HCT116 (cell line): ENCODE results near the gene ANKIB1. TPM values are rescaled to one million over a fixed set of nuclear protein-coding genes. Genes with fewer than 3 reads are reported as not detected.

Experiments used
- ATAC-seq: fragments of 200-7000 bp; cut with Tn5 transposase; 2 replicates; pipeline ENCODE4 v1.9.1; 2020; ENCODE audit warnings: mild to moderate bottlenecking, moderate library complexity
- BruUV-seq: library from RNA; stranded (reverse); fragments of 400-500 nt; replicated peaks from 2 replicates; lab custom pipeline; 2021; lab: Mats Ljungman, UMichigan
- CTCF ChIA-PET: fragments of 300-600 bp; sonication (Branson Sonifier 250); formaldehyde crosslinking; loops from one replicate; lab custom pipeline; 2021; ENCODE audit warnings: antibody characterized with exemption; lab: Charles Lee
- POLR2A ChIA-PET: fragments of 300-600, 350-600 bp; sonication (Branson Sonifier 250); formaldehyde crosslinking; loops from one replicate; lab custom pipeline; 2021; ENCODE audit warnings: antibody characterized with exemption; lab: Charles Lee
- RAD21 ChIA-PET, 2 experiments: fragments of 300-600 bp; sonication (Branson Sonifier 250); formaldehyde crosslinking; loops; one replicate each; lab custom pipeline; 2023; ENCODE audit warnings: low total read pairs in 2 of 2; ENCODE audit not compliant: uncharacterized antibody in 2 of 2, unreplicated experiment in 2 of 2, low non-redundant PET in 1 of 2; lab: Charles Lee
- DNase-seq: peaks from one replicate; pipeline ENCODE4 v3.0.0-alpha.2; 2010; ENCODE audit warnings: low read depth, low spot score
- H2AFZ ChIP-seq: fragments of 200-600 bp; shearing (Covaris generic), sonication (generic); 2 replicates; pipeline ENCODE4 v1.6.1; 2017; ENCODE audit warnings: low read depth, mixed run types, mixed read lengths, antibody characterized with exemption, low read length; ENCODE audit not compliant: poor library complexity, severe bottlenecking
- H3K27ac ChIP-seq: 2 replicates; pipeline ENCODE4 v1.5.1; 2012; ENCODE audit warnings: low read depth, low read length
- H3K27me3 ChIP-seq: fragments of 200-600 bp; sonication (generic); 2 replicates; pipeline ENCODE4 v1.6.1; 2016; ENCODE audit warnings: mixed run types, low read length, mixed read lengths; ENCODE audit not compliant: insufficient read depth
- H3K36me3 ChIP-seq, 2 experiments: fragments of 200-500 bp in 1 of 2; fragments of 200-600 bp in 1 of 2; sonication (Bioruptor generic) in 1 of 2; sonication (generic) in 1 of 2; 2 replicates each; pipeline versions ENCODE4 v1.5.1 to v1.6.1; 2014 to 2016; ENCODE audit warnings: low read length in 2 of 2, inconsistent platforms in 1 of 2, mixed read lengths in 1 of 2, mixed run types in 1 of 2; ENCODE audit not compliant: insufficient read depth in 2 of 2, control insufficient read depth in 1 of 2
- H3K4me1 ChIP-seq, 2 experiments: fragments of 200-600 bp in 1 of 2; sonication (generic) in 1 of 2; 2 replicates each; pipeline versions ENCODE4 v1.5.1 to v1.6.1; 2012 to 2017; ENCODE audit warnings: low read length in 2 of 2, inconsistent platforms in 1 of 2, mild to moderate bottlenecking in 1 of 2, mixed read lengths in 1 of 2, mixed run types in 1 of 2, moderate library complexity in 1 of 2; ENCODE audit not compliant: insufficient read depth in 2 of 2, control insufficient read depth in 1 of 2
- H3K4me2 ChIP-seq: fragments of 200-600 bp; sonication (generic); 2 replicates; pipeline ENCODE4 v1.6.1; 2017; ENCODE audit warnings: mixed run types, low read length, mixed read lengths
- H3K4me3 ChIP-seq, 2 experiments: fragments of 200-600 bp in 1 of 2; sonication (generic) in 1 of 2; replicated peaks in 1 of 2; 2 replicates each; pipeline ENCODE4 v1.5.1; 2011 to 2016; ENCODE audit warnings: low read length in 2 of 2, control low read depth in 1 of 2, low read depth in 1 of 2, mild to moderate bottlenecking in 1 of 2, mixed read lengths in 1 of 2, mixed run types in 1 of 2
- H3K79me2 ChIP-seq: fragments of 200-600 bp; sonication (generic); 2 replicates; pipeline ENCODE4 v1.6.1; 2017; ENCODE audit warnings: mild to moderate bottlenecking, mixed run types, low read length, moderate library complexity, mixed read lengths; ENCODE audit not compliant: insufficient read depth
- H3K9ac ChIP-seq: fragments of 200-600 bp; sonication (generic); 2 replicates; pipeline ENCODE4 v1.6.1; 2016; ENCODE audit warnings: low read length, mixed read lengths
- H3K9me2 ChIP-seq: fragments of 200-600 bp; sonication (generic), shearing (Covaris generic); 2 replicates; pipeline ENCODE4 v1.6.1; 2017; ENCODE audit warnings: mixed run types, mild to moderate bottlenecking, moderate library complexity; ENCODE audit not compliant: insufficient read depth
- H3K9me3 ChIP-seq, 2 experiments: fragments of 200-500 bp in 1 of 2; fragments of 200-600 bp in 1 of 2; sonication (Bioruptor generic) in 1 of 2; sonication (generic) in 1 of 2; 2 replicates each; pipeline ENCODE4 v1.6.1; 2014 to 2017; ENCODE audit warnings: low read length in 2 of 2, mixed read lengths in 2 of 2, inconsistent platforms in 1 of 2, low read depth in 1 of 2, mild to moderate bottlenecking in 1 of 2, mixed run types in 1 of 2, moderate library complexity in 1 of 2; ENCODE audit not compliant: control insufficient read depth in 1 of 2, insufficient read depth in 1 of 2
- H4K20me1 ChIP-seq: fragments of 200-600 bp; sonication (generic), shearing (Covaris generic); 2 replicates; pipeline ENCODE4 v1.6.1; 2017; ENCODE audit warnings: mixed run types, mild to moderate bottlenecking, moderate library complexity; ENCODE audit not compliant: insufficient read depth
- CBX3 ChIP-seq: IDR thresholded peaks from 2 replicates; pipeline ENCODE4 v1.6.1; 2012; ENCODE audit warnings: low read depth
- CTCF ChIP-seq, 3 experiments: fragments of 200-600 bp in 1 of 3; sonication (generic) in 1 of 3; IDR thresholded peaks in 2 of 3; conservative IDR thresholded peaks in 1 of 3; 2 replicates each; pipeline ENCODE4 v1.5.1; 2012 to 2017; ENCODE audit warnings: low read depth in 2 of 3, low read length in 2 of 3, antibody characterized with exemption in 1 of 3, borderline replicate concordance in 1 of 3, control low read depth in 1 of 3, mild to moderate bottlenecking in 1 of 3, mixed read lengths in 1 of 3, mixed run types in 1 of 3, moderate library complexity in 1 of 3; ENCODE audit not compliant: insufficient read depth in 1 of 3
- EZH2 ChIP-seq: fragments of 200-600 bp; sonication (generic); IDR thresholded peaks from 2 replicates; pipeline ENCODE4 v1.6.1; 2017; ENCODE audit warnings: antibody characterized with exemption, mixed run types
- JUND ChIP-seq: IDR thresholded peaks from 2 replicates; pipeline ENCODE4 v1.6.1; 2012
- POLR2A ChIP-seq: IDR thresholded peaks from 2 replicates; pipeline ENCODE4 v1.7.0; 2011; ENCODE audit warnings: borderline replicate concordance; ENCODE audit not compliant: insufficient read depth, insufficient read length; ENCODE audit errors: extremely low read depth
- POLR2AphosphoS5 ChIP-seq: IDR thresholded peaks from 2 replicates; pipeline ENCODE4 v1.6.1; 2011; ENCODE audit warnings: mild to moderate bottlenecking, low read depth, low read length, moderate library complexity
- RAD21 ChIP-seq: IDR thresholded peaks from 2 replicates; pipeline ENCODE4 v1.6.1; 2012; ENCODE audit warnings: low read depth, mild to moderate bottlenecking
- SP1 ChIP-seq: IDR thresholded peaks from 2 replicates; pipeline ENCODE4 v1.6.1; 2012; ENCODE audit warnings: low read depth
- SRF ChIP-seq: IDR thresholded peaks from 2 replicates; pipeline ENCODE4 v1.6.1; 2012; ENCODE audit warnings: low read depth
- YY1 ChIP-seq: IDR thresholded peaks from 2 replicates; pipeline ENCODE4 v1.6.1; 2011; ENCODE audit warnings: low read length, low read depth, moderate library complexity, mild to moderate bottlenecking; ENCODE audit not compliant: insufficient replicate concordance; ENCODE audit errors: extremely low read depth
- ZFX ChIP-seq: fragments of 450-650 bp; IDR thresholded peaks from 2 replicates; pipeline ENCODE4 v1.6.1; 2017
- ZNF274 ChIP-seq: fragments of 200-500 bp; sonication (Bioruptor generic); IDR thresholded peaks from 2 replicates; pipeline ENCODE4 v1.6.1; 2014; ENCODE audit warnings: mild to moderate bottlenecking, low read depth, low read length, inconsistent platforms
- intact Hi-C: fragments of 100-400 bp; cut with micrococcal nuclease; formaldehyde crosslinking; loops from 2 replicates; pipeline ENCODE4 v1.10.0; 2022
- total RNA-seq: library from RNA; stranded (reverse); gene quantifications from one replicate; pipeline ENCODE4 v1.2.1, GENCODE V29; 2021; ENCODE audit not compliant: unreplicated experiment
- TF ChIP-seq, protein P1 (sequence below): IDR thresholded peaks from 2 replicates; pipeline ENCODE4 v1.6.1; 2012

ANKIB1 gene
- total RNA-seq, 1 experiment from 2014 or later = 41.2 TPM

DNA sequence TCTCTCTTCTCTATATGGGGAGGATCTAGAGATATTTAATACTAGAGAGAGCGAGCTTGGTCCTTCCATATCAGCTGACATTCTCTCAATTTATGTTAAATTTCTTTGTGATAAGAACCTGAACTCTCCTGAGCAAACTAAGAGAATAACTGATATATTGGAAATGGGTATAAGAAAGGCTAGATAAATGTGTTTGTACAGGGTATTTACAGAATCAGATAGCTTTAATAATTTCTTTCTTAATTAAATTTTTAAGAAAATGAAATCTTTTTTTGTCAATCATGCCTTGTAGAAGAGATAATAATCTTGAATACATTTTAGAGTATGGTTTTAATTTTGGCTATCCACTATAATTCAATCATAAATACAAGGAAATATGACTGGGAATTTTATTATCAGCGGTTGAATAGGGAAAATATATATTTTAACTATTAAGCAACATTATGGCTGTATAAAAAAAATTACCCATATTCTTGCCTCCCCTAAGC lies 58.7 kb downstream of the ANKIB1 start:
- no peak overlapping the region for H3K4me2 ChIP-seq
- H3K79me2 ChIP-seq = no peaks in the 10 kb centered on the region
- intact Hi-C loops = no loop called here
- ChIA-PET CTCF (no interaction called here), POLR2A (no interaction called here), RAD21 (no interaction called here)
- no peak overlapping the region for H3K4me3 ChIP-seq
- no peaks in the 10 kb centered on the region for H3K9me2 ChIP-seq
- no peak overlapping the region for H2AFZ ChIP-seq
- H3K36me3 ChIP-seq = peaks cover 0 to 7% of the 10 kb centered on the region in 2 experiments; a peak in 1 of 4 replicates
- H3K9me3 ChIP-seq = no peaks in the 10 kb centered on the region
- H3K4me1 ChIP-seq = peaks cover 7 to 29% of the 10 kb centered on the region in 2 experiments; a peak in 3 of 4 replicates
- TF ChIP-seq CTCF (IDR thresholded peaks at IDR 0.05 in 2 of 3, conservative IDR thresholded peaks at IDR 0.05 in 1 of 3; ENCODE audit: borderline replicate concordance in 1 of 3, insufficient read depth in 1 of 3, low read depth in 2 of 3, low read length in 2 of 3) (no peak), ZFX (no peak), POLR2AphosphoS5 (no peak), SP1 (no peak), CBX3 (no peak), SRF (no peak), EZH2 (no peak), ZNF274 (no peak), POLR2A (no peak), YY1 (no peak), RAD21 (no peak), JUND (no peak)
- TF ChIP-seq, protein P1, sequence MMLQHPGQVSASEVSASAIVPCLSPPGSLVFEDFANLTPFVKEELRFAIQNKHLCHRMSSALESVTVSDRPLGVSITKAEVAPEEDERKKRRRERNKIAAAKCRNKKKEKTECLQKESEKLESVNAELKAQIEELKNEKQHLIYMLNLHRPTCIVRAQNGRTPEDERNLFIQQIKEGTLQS = no peak
- DNase-seq = no peak
- no TSS peak for BruUV-seq
- H3K27ac ChIP-seq = no peak overlapping the region
- H3K27me3 ChIP-seq = no peaks in the 10 kb centered on the region
- no peak overlapping the region for H3K9ac ChIP-seq
- no peaks in the 10 kb centered on the region for H4K20me1 ChIP-seq
- ATAC-seq = no peak
